Activated CD4-positive, alpha-beta T cell treated with anti-CD3 and anti-CD28 coated beads, Interleukin-10, Interleukin-2, amounts not matched to agents 100 ng/mL and 50 ng/mL, durations not matched to agents 16 hours and 8 hours (primary cell): Measurements from ENCODE around the gene FOXI2.

Experiments used
- DNase-seq: peaks from one replicate; pipeline ENCODE4 v3.0.0-alpha.2; 2020

FOXI2 gene

DNA sequence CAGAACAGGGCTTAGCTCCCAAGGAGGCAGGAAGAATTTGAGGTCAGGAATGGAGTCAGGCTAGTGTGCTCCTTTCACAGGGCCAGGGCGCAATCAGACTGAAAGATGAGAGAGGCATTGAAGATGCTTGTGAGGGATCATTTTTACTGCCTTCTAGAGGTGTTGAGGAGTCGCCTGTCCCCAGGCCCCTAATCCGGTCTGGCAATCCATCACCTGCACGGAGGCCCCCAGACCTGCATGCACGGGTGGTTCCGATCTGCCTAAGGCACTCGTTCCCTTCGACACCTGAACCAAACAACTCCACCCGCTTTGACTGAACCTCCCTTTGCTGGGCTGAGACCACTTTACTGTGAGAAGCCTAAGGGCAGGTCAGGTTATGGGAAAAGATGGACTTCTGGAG is 8.0 kb downstream of the FOXI2 start:
- no peak for DNase-seq

DNA sequence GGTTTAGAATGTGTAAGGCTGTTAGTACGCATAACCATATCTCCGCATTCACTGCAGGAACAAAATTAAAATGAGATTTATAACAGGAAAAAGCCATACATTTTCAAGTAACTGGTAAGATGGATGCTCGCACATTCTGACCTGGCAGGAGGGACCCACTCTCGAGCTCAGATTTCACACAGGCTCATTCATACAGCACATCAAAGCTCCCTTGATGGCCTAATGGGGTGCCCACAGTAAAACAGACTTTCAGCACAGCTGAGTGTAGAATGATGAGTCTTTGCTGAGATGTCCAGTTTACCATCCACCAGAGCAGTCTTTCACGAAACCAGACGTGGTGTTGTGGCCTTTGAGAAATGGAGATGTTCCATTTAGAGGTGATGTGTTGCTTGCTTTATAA is 8.9 kb downstream of the FOXI2 start:
- no peak for DNase-seq

DNA sequence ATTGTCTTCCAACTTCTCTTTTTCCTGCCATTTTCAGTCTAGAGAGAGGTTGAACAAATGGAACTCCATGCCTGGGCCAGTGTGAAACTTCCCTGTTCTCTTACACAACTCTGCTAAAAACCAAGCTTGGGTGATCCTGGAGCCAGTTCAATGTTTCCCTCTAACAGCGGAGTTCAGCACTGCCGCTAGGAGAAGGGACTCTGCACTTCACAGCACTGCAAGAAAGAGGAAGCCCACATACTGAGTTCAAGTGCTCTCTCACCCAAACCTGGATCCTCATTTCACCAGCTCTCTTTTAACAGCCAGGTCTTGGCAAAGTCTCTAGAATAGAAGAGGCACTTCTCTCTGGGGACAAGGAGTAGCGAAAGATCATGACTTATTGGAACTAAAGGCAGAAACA is 18.8 kb downstream of the FOXI2 start:
- no peak for DNase-seq

GRCh38 chr10:127756264-127756663 is 19.3 kb downstream of the FOXI2 start:
- DNase-seq, result no peak

- DNase-seq, result no peak
Observed at GRCh38 chr10:127757033-127757432, 20.0 kb downstream of the FOXI2 start.

DNA sequence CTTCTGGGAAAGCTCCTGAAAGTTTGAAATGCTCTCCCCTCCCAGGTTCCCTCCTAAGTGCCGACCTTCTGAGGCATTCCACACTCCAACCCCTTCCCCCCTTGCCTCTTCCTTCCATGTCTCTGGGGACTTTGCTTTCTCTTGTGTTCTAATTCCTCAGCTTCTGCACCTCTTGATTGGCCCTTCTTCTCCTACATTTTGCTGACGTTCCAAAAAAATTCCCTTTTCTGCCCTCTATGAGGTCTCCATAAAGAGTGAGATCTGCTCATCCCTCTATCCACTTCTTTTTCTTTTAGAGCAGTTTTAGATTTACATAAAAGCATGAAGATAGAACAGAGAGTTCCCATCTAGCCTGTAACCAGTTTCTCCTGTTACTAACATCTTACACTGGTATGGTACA is 22.3 kb downstream of the FOXI2 start:
- DNase-seq, result no peak

DNA sequence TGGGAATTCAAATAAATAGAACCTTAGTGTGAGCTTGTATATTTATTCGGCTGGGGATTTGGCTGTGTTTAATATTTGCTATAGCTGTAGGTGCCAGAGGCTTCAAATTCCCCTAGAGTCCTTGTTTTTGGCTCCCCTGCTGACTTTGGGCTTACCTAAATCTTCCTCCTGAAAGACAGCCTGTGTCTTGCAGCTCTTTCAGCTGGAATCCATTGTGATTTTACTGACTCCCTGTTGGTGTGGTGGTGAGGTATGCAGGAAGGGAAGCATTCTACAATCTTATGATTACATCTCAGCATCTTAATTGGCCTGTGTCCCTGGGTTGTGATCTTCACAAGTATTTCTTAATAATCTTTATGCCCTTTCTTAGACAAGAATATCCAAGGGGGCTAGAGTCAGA is 25.9 kb downstream of the FOXI2 start:
- no peak for DNase-seq

DNA sequence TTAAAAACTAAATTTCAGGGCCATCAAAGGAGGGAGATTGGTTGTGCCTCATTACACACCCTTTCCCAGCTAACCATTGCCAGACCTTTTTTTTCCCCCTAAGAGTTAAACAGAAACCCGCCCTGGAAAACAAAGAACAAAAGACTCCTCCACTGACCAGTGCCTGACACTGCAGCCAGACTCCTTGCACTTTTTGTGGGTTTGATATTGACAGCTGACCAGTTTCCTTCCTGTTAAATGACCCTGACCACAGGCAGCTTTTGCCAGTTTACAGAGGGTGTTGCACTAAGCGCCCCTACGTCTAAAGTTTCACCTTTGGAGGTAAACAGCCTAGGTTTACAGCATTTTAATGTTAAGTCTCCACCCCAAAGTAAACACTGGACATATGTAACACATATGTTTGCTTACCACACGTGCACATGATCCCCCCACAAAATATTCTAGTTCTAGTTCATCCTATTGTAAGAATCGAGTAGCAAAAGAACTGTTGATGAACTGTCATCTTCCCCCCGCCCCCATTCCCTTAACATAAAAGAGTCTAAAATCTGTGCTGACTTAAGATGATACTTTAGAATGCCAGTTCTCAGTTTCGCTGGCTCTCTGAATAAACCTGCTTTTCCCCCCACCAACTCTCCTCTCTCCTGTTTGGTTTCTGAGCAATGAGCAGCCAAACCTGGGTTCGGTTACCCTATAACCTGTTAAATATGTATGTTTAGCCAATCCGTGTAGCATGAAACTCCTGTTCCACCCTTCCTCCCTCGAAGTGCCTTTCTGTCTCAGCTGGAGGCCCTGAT is 38.0 kb downstream of the FOXI2 start:
- peak; percentile 6 for DNase-seq

GRCh38 chr10:127776816-127777215 is 39.8 kb downstream of the FOXI2 start:
- DNase-seq, result peak; percentile 63

DNA sequence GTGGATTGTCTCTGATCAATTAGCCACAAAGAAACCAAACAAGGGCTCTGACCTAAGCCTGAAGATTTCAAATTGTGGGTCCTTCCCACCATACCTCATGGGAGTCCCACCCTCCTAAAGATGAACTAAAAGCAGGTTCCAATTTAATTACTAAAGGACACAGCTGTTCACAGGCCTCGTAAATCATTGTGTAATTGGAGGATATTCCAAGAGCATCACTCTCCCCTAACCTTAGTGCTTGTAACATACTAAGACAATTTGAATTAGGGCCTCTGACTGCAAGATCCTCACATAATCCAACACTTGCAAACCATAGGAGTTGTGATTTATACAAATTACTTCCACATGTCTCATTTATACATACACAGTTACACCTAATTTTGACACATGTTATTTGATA is 44.4 kb downstream of the FOXI2 start:
- DNase-seq, result no peak

- DNase-seq, result no peak
Observed at GRCh38 chr10:127787873-127788272, 50.9 kb downstream of the FOXI2 start.

DNA sequence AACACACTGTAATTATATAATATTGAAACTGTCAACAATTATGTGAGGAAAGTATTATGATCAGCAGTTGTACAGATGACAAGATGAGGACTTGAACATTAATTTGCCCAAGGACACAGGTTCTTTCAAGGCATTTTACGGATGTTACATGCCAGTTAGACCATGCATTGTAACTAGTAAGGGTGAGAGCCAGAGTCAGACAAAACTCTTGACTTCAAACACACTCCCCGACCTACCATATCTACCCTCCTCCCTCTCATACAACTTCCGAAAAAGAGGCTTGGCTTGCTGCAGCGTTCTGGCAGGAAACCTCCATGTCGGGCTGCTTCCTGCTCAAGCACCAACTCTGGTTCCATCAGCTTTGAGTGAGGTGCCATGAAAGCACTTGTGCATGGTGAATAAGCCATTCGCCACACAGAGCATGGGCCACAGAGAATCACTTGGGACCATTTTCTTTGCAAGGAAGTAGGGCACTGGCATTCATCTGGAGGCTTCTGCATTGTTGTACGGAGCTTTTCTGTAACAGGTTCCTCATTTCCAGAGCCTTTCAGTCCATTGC is 53.2 kb downstream of the FOXI2 start:
- no peak for DNase-seq
